A549 (cell line): ENCODE results near the gene RHOB. TPM values are rescaled to one million over a fixed set of nuclear protein-coding genes. Genes with fewer than 3 reads are reported as not detected.

Experiments used
- ATAC-seq, 2 experiments: fragments of 200-7000 bp in 1 of 2; fragments of >200 bp in 1 of 2; cut with Nextera tagmentation in 1 of 2; cut with Tn5 transposase in 1 of 2; 3 replicates each; pipeline versions ENCODE4 v1.8.0 to v1.9.1; 2018 to 2020; ENCODE audit warnings: mild to moderate bottlenecking in 1 of 2, moderate library complexity in 1 of 2
- CTCF ChIA-PET: fragments of 300-600 bp; sonication (Branson Sonifier 250); formaldehyde crosslinking; extraction: SDS; loops from one replicate; lab custom pipeline; 2021; ENCODE audit warnings: antibody characterized with exemption, inconsistent platforms; lab: Yijun Ruan, JAX
- POLR2A ChIA-PET: fragments of 350-600 bp; formaldehyde crosslinking; extraction: SDS; loops from one replicate; lab custom pipeline; 2021; ENCODE audit warnings: antibody characterized with exemption, inconsistent platforms; lab: Yijun Ruan, JAX
- DNase-seq, 2 experiments: peaks; one replicate each; pipeline versions ENCODE4 v3.0.0 to v3.0.0-alpha.2; 2011 to 2016; ENCODE audit warnings: low read depth in 1 of 2, low spot score in 1 of 2
- FAIRE-seq: peaks from 2 replicates; lab custom pipeline; 2011; peaks lifted over from hg19 to GRCh38; lab: Jason Lieb, UNC
- H3K27ac ChIP-seq, 2 experiments: fragments of >200 bp; sonication (Bioruptor Twin); formaldehyde crosslinking; 3 replicates each; pipeline ENCODE4 v1.5.1; 2016 to 2017
- H3K4me1 ChIP-seq: fragments of >200 bp; sonication (Bioruptor Twin); formaldehyde crosslinking; 3 replicates; pipeline ENCODE4 v1.6.1; 2016
- H3K4me2 ChIP-seq: fragments of >200 bp; sonication (Bioruptor Twin); formaldehyde crosslinking; 3 replicates; pipeline ENCODE4 v1.6.1; 2016
- H3K4me3 ChIP-seq: fragments of >200 bp; sonication (Bioruptor Twin); formaldehyde crosslinking; 3 replicates; pipeline ENCODE4 v1.5.1; 2016
- H3K9me3 ChIP-seq: fragments of >200 bp; sonication (Bioruptor Twin); formaldehyde crosslinking; 3 replicates; pipeline ENCODE4 v1.6.1; 2016
- CBX2 ChIP-seq: fragments of 200-600 bp; sonication (generic); IDR thresholded peaks from 2 replicates; pipeline ENCODE4 v1.6.1; 2016; ENCODE audit warnings: low read depth, mild to moderate bottlenecking, borderline replicate concordance
- EHF ChIP-seq: fragments of 250-450 bp; sonication (Bioruptor Pico); IDR thresholded peaks from 2 replicates; pipeline ENCODE4 v1.5.0; 2020; ENCODE audit warnings: mild to moderate bottlenecking
- FOSB ChIP-seq: fragments of 250-450 bp; sonication (Bioruptor Pico); IDR thresholded peaks from 2 replicates; pipeline ENCODE4 v1.5.0; 2020; ENCODE audit warnings: mild to moderate bottlenecking, moderate library complexity
- FOSL2 ChIP-seq, 2 experiments: fragments of 450-650 bp in 1 of 2; fragments of >200 bp in 1 of 2; sonication (Bioruptor Twin) in 1 of 2; formaldehyde crosslinking; IDR thresholded peaks; 2 replicates each; pipeline versions ENCODE4 v1.5.0 to v1.6.1; 2016 to 2020; ENCODE audit warnings: mild to moderate bottlenecking in 1 of 2, moderate library complexity in 1 of 2
- HDAC2 ChIP-seq: fragments of 200-600 bp; sonication (generic); IDR thresholded peaks from 2 replicates; pipeline ENCODE4 v1.6.1; 2016
- HOXA7 ChIP-seq: fragments of 250-450 bp; sonication (Bioruptor Pico); IDR thresholded peaks from 2 replicates; pipeline ENCODE4 v1.5.0; 2020; ENCODE audit warnings: mild to moderate bottlenecking, moderate library complexity
- KDM1A ChIP-seq: fragments of 200-600 bp; sonication (generic); IDR thresholded peaks from 2 replicates; pipeline ENCODE4 v1.6.1; 2016; ENCODE audit warnings: low read depth, mild to moderate bottlenecking
- MAZ ChIP-seq: fragments of 150-350 bp; IDR thresholded peaks from 2 replicates; pipeline ENCODE4 v1.6.1; 2014; ENCODE audit warnings: antibody characterized with exemption, low read depth, low read length, borderline replicate concordance
- MYC ChIP-seq: IDR thresholded peaks from 2 replicates; pipeline ENCODE4 v1.6.1; 2012; ENCODE audit warnings: mild to moderate bottlenecking, inconsistent platforms, low read length, improper control_type of control experiment, borderline replicate concordance
- NFE2L2 ChIP-seq: fragments of 150-350 bp; conservative IDR thresholded peaks from 2 replicates; pipeline ENCODE4 v1.6.1; 2014; ENCODE audit warnings: low read length
- PHF8 ChIP-seq: fragments of 200-600 bp; sonication (generic); IDR thresholded peaks from 2 replicates; pipeline ENCODE4 v1.6.1; 2016; ENCODE audit warnings: low read depth, mild to moderate bottlenecking, antibody characterized with exemption, moderate library complexity, borderline replicate concordance
- POLR2AphosphoS2 ChIP-seq: conservative IDR thresholded peaks from 2 replicates; pipeline ENCODE4 v1.6.1; 2012; ENCODE audit warnings: low read length, improper control_type of control experiment, inconsistent platforms
- RARB ChIP-seq: fragments of 250-450 bp; sonication (Bioruptor Pico); IDR thresholded peaks from 2 replicates; pipeline ENCODE4 v1.8.0; 2021; ENCODE audit warnings: mild to moderate bottlenecking, moderate library complexity
- RFX5 ChIP-seq: fragments of 450-650 bp; IDR thresholded peaks from 2 replicates; pipeline ENCODE4 v1.7.1; 2014; ENCODE audit warnings: antibody characterized with exemption, mild to moderate bottlenecking, moderate library complexity
- SMC3 ChIP-seq: fragments of >200 bp; sonication (Bioruptor Twin); formaldehyde crosslinking; IDR thresholded peaks from 3 replicates; pipeline ENCODE4 v1.6.1; 2018; ENCODE audit warnings: inconsistent platforms
- ZC3H11A ChIP-seq: fragments of 450-650 bp; IDR thresholded peaks from 2 replicates; pipeline ENCODE4 v1.6.1; 2014; ENCODE audit warnings: antibody characterized with exemption, mild to moderate bottlenecking
- WGBS: methylation state at CpG from one replicate; pipeline ENCODE4 v1.1.6; 2017; ENCODE audit errors: missing lambda C conversion rate; 5-methylcytosine and 5-hydroxymethylcytosine counted together
- polyA plus RNA-seq, 4 experiments: library from polyadenylated mRNA; depleted of rRNA in 3 of 4; stranded (reverse); fragments of >200 nt; fragmentation: RNase III in 1 of 4; extraction: RNeasy Plus Mini Kit Qiagen cat#74134 plus additional on column Dnase treatment in 1 of 4; gene quantifications; 2 replicates in 3 of 4; 3 replicates in 1 of 4; pipeline ENCODE4 v1.2.3, GENCODE V29; 2011 to 2017
- TF ChIP-seq, protein P1 (sequence below): fragments of >200 bp; sonication (Bioruptor Twin); formaldehyde crosslinking; IDR thresholded peaks from 2 replicates; pipeline ENCODE4 v1.6.1; 2016
- TF ChIP-seq, protein P2 (sequence below): IDR thresholded peaks from 2 replicates; pipeline ENCODE4 v1.6.1; 2012
- TF ChIP-seq, protein P3 (sequence below): fragments of 450-650 bp; IDR thresholded peaks from 2 replicates; pipeline ENCODE4 v1.6.1; 2014; ENCODE audit warnings: antibody characterized with exemption
- TF ChIP-seq, protein P4 (sequence below): fragments of 250-450 bp; sonication (Bioruptor Pico); IDR thresholded peaks from 2 replicates; pipeline ENCODE4 v1.5.0; 2020; ENCODE audit warnings: low read depth, mild to moderate bottlenecking, moderate library complexity
- TF ChIP-seq, protein P5 (sequence below): fragments of 250-450 bp; sonication (Bioruptor Pico); IDR thresholded peaks from 2 replicates; pipeline ENCODE4 v1.5.0; 2021; ENCODE audit warnings: mild to moderate bottlenecking, moderate library complexity, borderline replicate concordance

The RHOB gene
- polyA plus RNA-seq, 2 of the 4 experiments (the other 2 are of a cell fraction): 84.5 to 157 TPM

DNA sequence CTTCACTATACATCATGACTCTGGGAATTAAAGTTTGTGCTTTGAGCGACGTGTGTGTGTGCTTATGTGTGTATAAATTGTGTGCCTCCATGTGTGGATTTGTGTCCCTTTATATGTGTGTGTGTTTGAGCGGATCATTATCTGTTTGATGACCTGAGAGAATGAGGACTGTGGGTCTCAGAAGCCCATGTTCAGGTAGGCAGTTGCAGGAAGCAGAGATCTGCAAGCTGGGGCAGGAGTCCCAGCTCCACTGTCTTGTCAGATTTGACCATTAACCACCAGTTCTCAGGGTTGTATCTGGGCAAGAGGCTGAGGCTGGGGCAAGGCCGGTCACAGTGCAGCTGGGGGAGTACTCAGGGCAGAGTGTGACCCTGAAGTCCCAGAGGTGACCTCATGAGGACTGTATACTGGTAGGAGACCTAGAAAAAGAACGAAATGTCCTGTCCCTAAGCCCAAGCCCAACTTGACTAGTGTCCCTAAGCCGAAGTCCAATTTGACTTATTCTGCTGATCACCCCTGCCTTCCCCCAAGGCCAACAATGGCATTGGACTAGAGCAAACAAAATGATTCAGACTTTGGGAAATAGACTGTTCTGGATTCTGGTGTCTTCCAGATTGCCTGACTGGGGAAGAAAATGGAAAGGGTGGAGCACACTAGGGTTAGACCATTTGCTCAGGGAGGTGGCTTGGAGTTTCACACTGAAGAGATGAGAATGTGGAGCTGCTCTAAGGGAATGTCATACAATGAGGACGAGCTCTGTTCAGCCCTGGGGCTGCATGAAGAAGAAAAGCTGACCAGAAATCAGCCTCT is 28.1 kb downstream of the RHOB start (continued):
- TF ChIP-seq POLR2AphosphoS2: no peak

DNA sequence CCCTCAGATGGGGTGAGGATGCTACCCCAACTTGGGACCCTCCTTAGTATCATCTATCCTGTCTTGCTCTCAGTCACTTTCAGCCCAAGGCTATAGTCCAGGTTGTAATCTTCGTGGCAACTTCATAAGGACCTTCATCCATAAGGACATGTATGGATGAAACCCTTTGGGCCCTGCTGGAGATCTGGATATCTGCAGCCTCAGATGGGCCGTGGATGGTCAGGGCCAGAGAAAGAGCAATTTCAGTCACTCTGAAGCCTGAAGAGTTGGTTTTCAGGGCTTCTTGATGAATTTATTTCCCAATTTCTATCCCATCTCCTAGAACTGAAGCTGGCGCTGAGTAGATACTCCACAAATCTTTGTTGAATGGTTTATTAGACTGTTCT is 28.7 kb downstream of the RHOB start:
- peak; percentile 40 to 62; a peak in 4 of 6 replicates for ATAC-seq
- ChIA-PET CTCF (interaction anchor here (1.4 kb wide), 1 partner anchor 19 kb away, joined by 3 read pairs; no protein-coding TSS in a partner anchor), POLR2A (no interaction called here)
- Histone ChIP-seq H3K4me1 (0 out of 3 replicates have a peak, but pooled peaks cover 4% of the 10 kb centered on the region), H3K9me3 (no peaks in the 10 kb centered on the region), H3K4me3 (no peak overlapping the region), H3K27ac (peak overlapping the region in 1 of 2 experiments; percentile 16; a peak in 1 of 6 replicates), H3K4me2 (no peak overlapping the region)
- 71% methylated on average over 3 of the region's 3 CpGs for WGBS
- TF ChIP-seq HDAC2 (no peak), PHF8 (no peak), MYC (no peak), KDM1A (no peak), RFX5 (no peak), ZC3H11A (no peak), MAZ (no peak), FOSL2 (IDR thresholded peaks at IDR 0.05) (no peak), FOSL2 (CRISPR knock-in tag; IDR thresholded peaks at IDR 0.05) (no peak), HOXA7 (no peak), SMC3 (no peak), NFE2L2 (no peak), EHF (CRISPR knock-in tag) (no peak), RARB (no peak)
- TF ChIP-seq, protein P1, sequence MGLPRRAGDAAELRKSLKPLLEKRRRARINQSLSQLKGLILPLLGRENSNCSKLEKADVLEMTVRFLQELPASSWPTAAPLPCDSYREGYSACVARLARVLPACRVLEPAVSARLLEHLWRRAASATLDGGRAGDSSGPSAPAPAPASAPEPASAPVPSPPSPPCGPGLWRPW: no peak
- TF ChIP-seq, protein P2, sequence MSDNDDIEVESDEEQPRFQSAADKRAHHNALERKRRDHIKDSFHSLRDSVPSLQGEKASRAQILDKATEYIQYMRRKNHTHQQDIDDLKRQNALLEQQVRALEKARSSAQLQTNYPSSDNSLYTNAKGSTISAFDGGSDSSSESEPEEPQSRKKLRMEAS: no peak
- TF ChIP-seq, protein P3, sequence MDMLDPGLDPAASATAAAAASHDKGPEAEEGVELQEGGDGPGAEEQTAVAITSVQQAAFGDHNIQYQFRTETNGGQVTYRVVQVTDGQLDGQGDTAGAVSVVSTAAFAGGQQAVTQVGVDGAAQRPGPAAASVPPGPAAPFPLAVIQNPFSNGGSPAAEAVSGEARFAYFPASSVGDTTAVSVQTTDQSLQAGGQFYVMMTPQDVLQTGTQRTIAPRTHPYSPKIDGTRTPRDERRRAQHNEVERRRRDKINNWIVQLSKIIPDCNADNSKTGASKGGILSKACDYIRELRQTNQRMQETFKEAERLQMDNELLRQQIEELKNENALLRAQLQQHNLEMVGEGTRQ: no peak
- TF ChIP-seq, protein P4, sequence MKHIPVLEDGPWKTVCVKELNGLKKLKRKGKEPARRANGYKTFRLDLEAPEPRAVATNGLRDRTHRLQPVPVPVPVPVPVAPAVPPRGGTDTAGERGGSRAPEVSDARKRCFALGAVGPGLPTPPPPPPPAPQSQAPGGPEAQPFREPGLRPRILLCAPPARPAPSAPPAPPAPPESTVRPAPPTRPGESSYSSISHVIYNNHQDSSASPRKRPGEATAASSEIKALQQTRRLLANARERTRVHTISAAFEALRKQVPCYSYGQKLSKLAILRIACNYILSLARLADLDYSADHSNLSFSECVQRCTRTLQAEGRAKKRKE (CRISPR knock-in tag): no peak
- TF ChIP-seq, protein P5, sequence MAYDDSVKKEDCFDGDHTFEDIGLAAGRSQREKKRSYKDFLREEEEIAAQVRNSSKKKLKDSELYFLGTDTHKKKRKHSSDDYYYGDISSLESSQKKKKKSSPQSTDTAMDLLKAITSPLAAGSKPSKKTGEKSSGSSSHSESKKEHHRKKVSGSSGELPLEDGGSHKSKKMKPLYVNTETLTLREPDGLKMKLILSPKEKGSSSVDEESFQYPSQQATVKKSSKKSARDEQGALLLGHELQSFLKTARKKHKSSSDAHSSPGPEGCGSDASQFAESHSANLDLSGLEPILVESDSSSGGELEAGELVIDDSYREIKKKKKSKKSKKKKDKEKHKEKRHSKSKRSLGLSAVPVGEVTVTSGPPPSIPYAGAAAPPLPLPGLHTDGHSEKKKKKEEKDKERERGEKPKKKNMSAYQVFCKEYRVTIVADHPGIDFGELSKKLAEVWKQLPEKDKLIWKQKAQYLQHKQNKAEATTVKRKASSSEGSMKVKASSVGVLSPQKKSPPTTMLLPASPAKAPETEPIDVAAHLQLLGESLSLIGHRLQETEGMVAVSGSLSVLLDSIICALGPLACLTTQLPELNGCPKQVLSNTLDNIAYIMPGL (CRISPR knock-in tag): no peak
- no peak for DNase-seq
- no peak for FAIRE-seq

DNA sequence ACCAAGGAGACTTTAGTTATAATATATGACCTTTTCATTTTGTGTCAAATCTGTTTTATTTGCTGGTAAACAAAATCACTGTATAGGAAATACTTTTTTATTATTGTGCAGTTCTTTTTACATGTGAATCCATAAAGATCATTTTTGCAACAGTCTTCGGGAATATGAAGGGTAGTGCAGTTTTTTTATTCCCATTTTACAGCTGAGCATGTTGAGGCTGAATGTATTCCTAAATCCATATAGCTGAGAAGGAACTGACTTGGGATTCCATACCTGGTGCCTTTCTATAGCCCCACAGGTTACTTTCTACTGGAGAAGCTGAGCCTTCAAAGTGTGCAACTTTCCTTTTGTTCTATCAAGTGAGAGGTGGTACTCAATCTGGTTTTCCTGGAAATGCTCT is 29.6 kb downstream of the RHOB start:
- Histone ChIP-seq H3K27ac (no peak overlapping the region), H3K9me3 (no peaks in the 10 kb centered on the region), H3K4me3 (no peak overlapping the region), H3K4me1 (0 out of 3 replicates have a peak, but pooled peaks cover 4% of the 10 kb centered on the region), H3K4me2 (no peak overlapping the region)
- no peak for DNase-seq
- 73% methylated on average over 1 of the region's 1 CpG for WGBS
- no peak for TF ChIP-seq CBX2
- TF ChIP-seq RFX5: no peak
- no peak for TF ChIP-seq FOSB (CRISPR knock-in tag)
- no peak for FAIRE-seq
- no peak for ATAC-seq
- ChIA-PET CTCF (interaction anchor here (1.6 to 2.0 kb wide), 3 partner anchors 13 to 166 kb away, joined by 4 to 8 read pairs (median 6); no protein-coding TSS in a partner anchor), POLR2A (no interaction called here)
